Right ventricle myocardium superior (tissue), 1 donor: Measurements from ENCODE around the gene PRXL2C. TPM values are rescaled to one million over a fixed set of nuclear protein-coding genes. Genes with fewer than 3 reads are reported as not detected.
"Not testable (repeated sequence)": the region's sequence is repeated elsewhere in the genome, so short reads cannot be mapped to it uniquely, and the experiment has no call there.

ENCODE experiments used
- ATAC-seq: fragments of 200-7000 bp; cut with Tn5 transposase; one replicate; pipeline ENCODE4 v1.9.1; 2020; ENCODE audit warnings: mild to moderate bottlenecking; ENCODE audit not compliant: poor library complexity
- DNase-seq: peaks from one replicate; pipeline ENCODE4 v3.0.0-alpha.2; 2020
- intact Hi-C: fragments of 100-400 bp; cut with DNase I; formaldehyde crosslinking; loops from one replicate; pipeline ENCODE4 v1.11.2; 2022
- total RNA-seq: library from RNA; stranded (reverse); fragmentation: NEBNext Ultra II Directional; extraction: Animal tissue kit (Norgen Biotek cat#: 25700); gene quantifications from one replicate; pipeline ENCODE4 v1.2.1, GENCODE V29; 2021
- donor health status: DM: no; HTN: yes; CAD: no; lungs with severe emphysema.

Gene PRXL2C
- total RNA-seq, 1 donor from 2014 or later: 28.3 TPM

DNA sequence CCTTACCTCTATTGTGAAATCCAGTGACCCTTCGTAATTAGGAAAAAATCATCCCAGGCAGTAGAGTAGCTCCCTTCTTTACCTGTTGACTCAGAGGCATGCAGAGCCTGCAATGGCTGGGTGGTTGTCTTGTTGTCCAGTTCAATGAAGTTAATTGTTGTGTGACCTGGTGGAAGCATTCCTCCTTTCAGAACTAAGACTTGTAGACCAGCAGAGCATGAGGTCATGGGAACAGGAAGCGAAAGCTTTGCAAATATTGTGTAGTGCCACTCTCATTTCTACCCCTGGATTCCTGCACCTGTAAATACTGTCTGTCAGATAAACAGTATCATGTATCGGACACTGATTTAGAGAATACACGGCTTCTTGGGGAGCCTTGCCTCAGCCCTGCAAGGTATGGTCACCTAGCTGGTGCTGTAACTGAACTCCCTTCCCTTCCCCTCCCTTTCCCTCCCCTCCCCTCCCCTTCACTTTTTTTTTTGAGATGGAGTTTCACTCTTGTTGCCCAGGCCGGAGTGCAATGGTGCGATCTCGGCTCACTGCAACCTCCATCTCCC, 5.7 kb upstream of the PRXL2C start:
- DNase-seq: no peak
- ATAC-seq: no peak
- intact Hi-C loops: loop anchor here (10.0 kb wide), 1 partner anchor 426 kb away; no protein-coding TSS in a partner anchor

DNA sequence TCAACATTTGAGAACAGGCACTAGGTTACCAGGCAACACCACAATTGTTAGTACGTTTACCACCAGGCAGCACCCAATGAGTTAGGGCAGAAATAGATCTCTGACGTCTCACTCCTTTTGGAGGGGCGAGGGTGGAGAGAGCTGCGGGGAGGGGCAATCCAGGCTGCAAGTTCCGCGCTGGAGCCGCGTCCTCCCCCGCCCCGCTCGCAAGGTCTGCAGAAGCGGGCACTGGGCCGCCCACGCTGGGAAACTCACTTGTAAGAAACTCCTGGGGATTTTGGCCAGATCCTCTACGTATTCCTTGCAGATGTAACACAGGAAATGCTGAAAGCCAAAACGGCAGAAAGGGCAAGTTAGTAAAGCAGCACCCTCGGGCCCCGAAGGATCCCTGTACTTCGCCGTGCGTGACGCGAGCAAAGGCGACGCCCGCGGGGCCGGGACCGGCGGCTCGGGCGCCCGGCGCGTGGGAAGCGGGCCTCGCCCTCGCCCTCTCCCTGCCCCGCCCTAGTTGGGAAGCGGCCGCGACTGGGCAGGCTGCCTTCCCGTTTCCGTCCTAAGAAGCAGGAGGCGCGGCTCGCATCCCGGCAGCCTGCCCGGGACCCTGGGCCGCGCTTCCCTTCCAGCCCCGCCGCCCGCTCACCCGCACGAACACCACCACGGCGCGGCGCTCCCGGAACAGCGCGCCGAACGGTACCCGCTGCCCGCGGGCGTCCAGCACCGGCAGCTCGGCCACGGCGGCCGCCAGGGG, 493 bp downstream of the PRXL2C start:
- peak; percentile 93 for DNase-seq
- intact Hi-C loops: loop anchor here (10.0 kb wide), 1 partner anchor 200 kb away; the partner anchor contains the start of gene HABP4

DNA sequence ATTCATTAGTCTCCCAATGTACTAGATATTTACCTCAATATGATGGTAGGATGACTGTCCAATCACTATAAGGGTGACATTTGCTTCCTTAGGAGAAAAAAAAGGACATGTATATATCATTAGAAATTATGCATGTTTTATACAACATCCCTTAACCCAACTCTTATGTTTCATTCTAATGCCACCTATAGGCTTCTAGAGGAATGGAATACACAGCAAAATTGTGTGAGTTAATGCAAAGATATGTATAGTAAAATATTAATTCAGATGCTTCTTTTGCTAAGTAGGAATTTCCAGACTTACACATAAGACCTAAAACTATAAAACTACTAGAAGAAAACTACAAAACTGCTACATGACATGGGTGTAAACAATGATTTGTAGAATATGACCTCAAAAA, 3.5 kb downstream of the PRXL2C start:
- intact Hi-C loops: loop anchor here (10.0 kb wide), 1 partner anchor 197 kb away; the partner anchor contains the start of gene HABP4
- DNase-seq: no peak
- no peak for ATAC-seq

More for the DNA sequence above, 493 bp downstream of the PRXL2C start:
- ATAC-seq: peak; percentile 92

DNA sequence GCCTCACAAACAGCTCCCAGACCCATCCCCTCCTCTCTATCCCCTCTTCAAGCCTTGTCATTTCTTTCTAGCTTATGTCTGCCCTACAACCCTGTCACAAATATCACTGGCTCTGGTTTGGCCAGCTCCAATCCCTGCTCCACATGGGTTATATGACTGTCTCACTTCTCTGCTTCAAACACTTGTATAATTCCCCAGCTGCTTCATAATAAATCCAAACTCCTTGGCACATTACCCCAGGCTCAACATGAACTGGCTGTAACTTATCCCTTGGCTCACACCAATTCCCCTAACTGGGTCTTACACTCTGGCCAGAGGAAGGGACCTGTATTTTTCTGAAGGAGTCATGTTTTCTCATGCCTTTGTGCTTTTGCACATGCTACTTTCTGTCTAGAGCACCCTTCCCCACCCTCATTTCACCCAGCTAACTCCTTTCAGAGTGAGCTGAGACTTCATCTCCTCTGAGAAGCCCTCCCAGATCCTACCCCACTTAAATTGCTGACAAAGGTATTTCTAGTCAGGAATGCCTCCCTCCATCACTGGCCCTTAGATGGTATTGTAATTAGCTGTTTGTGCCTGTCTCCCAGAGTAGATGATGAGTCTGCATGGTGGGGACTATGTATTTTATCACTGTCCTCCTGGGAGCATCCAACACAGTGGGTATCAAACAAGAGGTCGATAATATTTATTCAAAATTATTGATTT, 5.3 kb downstream of the PRXL2C start:
- DNase-seq (no peak), ATAC-seq (no peak)
- intact Hi-C loops: loop anchor here (10.0 kb wide), 1 partner anchor 195 kb away; the partner anchor contains the start of gene HABP4

DNA sequence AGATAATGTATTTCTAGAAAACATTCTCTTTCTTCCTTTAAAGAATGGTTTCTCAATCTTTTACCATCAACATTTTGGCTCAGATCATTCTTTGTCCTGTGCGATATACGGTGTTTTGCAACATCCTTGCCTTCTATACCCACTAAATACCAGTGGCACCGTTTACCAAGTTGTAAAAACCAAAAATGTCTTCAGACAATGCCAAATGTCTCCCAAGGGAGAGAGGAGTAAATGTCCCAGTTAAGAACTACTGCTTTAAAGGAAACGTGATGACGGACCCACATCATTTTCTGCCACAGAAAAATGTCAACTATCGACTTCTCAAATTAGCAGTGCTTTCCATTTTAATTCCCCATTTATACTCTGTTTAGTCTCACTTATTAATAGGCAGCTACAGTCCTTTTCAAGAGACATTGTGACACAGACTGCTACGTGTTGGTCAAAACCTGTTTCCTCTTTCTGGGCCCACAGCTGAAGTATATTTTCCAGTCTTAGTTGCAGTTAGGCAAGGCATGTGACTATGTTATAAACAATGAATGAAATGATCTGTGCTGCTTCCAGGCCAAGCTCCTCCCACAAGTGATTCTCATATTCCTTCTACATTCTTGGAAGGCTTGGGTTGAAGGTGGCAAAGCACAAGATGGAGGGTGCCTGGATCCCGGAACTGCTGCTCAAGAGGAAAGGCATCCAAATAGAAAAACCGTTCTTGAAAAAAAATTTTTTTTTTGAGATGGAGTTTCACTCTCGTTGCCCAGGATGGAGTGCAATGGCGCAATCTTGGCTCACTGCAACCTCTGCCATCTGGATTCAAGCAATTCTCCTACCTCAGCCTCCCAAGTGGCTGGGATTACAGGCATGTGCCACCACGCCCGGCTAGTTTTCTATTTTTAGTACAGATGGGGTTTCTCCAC, 8.8 kb downstream of the PRXL2C start:
- intact Hi-C loops: no loop called here
- DNase-seq: peak; percentile 39
- peak; percentile 36 for ATAC-seq

DNA sequence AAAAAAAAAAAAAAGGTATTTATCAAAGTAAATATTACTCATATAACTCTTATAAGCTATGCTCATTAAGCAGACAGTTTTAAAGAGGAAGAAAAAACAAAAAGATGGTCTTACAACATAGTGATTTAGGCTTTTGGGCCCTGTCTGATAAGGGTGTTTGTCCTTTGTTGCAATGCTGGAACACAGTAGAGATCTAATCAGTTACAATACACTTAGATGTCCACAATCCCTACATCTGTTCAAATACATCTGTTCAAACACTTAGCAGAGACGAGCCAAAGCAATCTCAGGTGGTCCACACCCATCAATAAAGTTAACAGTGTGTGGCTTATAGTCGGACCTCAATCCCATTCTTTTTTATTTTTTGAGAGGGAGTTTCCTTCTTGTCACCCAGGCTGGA, 11.0 kb downstream of the PRXL2C start:
- DNase-seq (no peak), ATAC-seq (no peak)
- intact Hi-C loops: no loop called here

DNA sequence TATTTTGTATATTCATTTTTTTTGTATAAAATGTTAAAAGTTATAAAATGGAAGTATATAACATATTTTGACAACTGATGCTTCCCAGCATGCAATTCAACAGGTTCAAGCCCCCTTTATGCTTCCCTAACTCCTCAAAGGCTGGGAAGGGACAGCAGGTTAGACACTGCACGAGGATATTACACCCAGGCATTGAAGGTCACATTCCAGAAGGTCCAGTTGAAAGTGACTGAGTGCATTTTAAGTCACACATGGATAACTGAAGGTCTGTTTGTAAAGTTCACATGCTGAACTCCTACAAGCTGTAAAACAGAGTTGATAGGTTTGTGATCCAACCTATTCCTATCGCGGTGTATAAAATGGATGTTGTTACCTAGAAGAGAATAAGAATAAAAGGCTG, 13.6 kb downstream of the PRXL2C start:
- ATAC-seq: peak; percentile 75
- DNase-seq: no peak
- intact Hi-C loops: no loop called here

DNA sequence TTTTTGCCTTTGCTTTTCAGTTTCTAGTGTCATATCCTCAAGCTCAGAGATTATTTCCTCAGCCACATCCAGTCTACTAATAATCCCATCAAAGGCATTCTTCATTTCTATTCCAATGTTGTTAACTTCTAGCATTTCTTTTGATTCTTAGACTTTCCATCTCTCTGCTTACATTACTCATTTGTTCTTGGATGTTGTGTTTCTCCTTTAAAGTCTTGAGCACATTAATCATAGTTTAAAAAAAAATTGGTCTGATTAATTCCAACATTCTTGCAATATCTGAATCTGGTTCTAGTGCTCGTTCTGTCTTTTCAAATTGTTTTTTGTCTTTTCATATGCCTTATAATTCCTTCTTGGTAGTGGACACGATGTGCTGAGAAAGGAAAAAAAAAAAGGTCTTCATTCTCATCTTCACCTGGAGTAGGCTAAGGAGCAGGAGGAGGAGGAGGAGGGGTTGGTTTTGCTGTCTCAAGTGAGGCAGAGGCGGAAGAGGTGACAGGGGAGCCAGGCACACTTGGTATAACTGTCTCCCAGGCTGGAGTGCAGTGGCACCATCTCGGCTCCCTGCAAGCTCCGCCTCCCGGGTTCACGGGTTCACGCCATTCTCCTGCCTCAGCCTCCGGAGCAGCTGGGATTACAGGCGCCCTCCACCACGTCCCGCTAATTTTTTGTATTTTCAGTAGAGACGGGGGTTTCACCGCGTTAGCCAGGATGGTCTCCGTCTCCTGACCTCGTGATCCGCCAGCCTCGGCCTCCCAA, 16.3 kb downstream of the PRXL2C start:
- no peak for ATAC-seq
- DNase-seq: no peak
- intact Hi-C loops: no loop called here

DNA sequence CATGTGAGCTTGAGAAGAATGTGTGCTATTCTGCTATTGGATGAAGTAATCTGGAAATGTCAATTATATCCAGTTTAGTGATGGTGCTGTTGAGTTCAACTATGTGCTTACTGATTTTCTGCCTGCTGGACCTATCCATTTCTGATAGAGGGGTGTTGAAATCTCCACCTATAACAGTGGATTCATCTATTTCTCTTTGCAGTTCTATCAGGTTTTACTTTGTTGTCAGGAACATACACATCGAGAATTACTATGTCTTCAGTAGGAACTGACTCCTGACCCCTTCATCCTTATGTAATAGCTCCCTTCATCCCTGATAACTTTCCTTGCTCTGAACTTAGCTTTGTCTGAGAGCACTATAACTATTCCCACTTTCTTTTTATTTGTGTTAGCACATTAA, 18.7 kb downstream of the PRXL2C start:
- ATAC-seq (no peak), DNase-seq (no peak)
- intact Hi-C loops: no loop called here

DNA sequence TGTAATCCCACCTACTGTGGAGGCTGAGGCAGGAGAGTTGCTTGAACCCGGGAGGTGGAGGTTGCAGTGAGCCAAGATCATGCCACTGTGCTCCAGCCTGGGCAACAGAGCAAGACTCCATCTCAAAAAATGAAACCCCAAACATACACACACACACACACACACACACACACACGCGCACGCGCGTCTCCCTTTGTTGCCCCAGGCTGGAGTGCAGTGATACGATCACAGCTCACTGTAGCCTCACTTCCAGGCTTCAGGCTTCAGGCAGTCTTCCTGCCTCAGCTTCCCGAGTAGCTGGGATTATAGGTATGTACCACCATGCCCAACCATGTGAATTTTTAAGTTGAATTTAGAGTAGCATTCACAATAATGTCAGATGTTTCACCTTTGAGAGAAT, 21.5 kb downstream of the PRXL2C start:
- DNase-seq, ATAC-seq, intact Hi-C loops: not testable (repeated sequence)

DNA sequence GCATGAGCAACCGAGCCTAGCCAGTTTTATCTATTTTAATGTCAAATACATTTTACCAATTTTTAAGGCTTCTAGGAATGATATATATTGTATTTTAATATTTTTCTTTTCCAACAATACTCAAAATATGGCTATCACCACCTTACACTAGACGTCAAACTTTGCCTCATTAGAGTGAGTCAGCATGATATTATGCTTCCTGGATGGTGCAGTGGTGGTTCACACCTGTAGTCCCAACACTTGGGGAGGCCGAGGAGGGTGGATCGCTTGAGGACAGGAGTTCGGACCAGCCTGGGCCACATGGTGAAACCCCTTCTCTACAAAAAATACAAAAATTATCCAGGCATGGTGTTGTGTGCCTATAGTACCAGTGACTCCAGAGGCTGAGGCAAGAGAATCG, 28.2 kb downstream of the PRXL2C start:
- ATAC-seq: no peak
- intact Hi-C loops: no loop called here
- no peak for DNase-seq

DNA sequence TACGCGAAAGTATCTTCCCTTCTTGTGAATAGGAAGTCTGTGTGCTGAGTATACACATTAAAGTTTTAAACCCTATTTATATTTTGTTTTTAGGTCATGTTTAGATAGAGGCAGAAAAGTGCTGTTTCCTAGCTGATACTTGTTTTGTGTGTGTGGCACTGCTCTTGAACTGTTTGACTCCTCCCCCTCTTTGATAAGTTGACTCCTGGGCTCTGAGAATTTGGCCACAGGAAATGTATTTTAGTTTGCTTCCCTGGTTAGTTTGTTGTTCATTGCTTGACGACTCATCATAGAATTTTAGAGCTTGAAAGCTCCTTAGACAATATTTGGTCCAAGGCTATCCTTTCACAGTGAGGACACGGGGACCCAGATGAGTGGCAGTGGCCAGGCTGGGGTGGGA, 33.5 kb downstream of the PRXL2C start:
- DNase-seq: no peak
- intact Hi-C loops: no loop called here
- ATAC-seq: no peak

DNA sequence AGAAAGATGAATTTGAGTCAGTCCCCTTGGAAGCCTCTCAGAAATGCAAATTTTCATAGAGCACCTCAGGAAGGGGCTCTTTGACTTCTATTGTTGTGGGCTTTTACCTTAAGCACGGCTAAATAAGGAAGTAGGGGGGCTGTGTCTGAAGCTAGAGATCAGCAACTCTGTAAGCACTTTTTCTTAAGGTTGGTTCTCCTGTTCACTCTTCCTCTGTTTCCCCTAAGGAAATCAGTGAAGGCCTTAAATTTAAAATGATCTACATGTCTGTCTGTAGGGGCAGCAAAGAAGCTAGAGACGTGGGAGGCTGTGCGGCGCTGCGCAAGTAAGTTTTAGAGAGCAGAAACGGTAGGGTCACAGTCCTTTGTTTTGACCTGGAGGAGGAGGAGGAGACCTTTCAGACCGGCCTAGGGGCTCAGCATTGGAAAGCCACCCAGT, 34.3 kb downstream of the PRXL2C start:
- intact Hi-C loops: no loop called here
- ATAC-seq: no peak

DNA sequence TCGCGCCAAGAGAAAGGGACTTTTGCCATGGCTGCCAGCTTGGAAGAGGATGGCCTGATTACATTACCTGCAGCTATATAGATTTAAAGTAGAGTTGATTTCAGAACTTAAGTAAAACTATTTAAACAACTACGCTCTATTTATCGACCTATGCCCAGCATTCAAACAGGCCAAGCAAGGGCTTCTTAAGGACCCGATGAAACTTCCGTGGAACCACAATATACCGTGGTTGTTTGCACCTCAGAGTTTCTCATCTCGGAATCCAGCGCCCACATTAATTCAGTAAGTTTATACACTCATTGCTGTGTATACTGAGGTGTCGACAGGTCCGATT, 35.0 kb downstream of the PRXL2C start:
- no peak for ATAC-seq
- intact Hi-C loops: no loop called here
- DNase-seq: no peak

More for the DNA sequence above, 34.3 kb downstream of the PRXL2C start:
- DNase-seq: no peak

DNA sequence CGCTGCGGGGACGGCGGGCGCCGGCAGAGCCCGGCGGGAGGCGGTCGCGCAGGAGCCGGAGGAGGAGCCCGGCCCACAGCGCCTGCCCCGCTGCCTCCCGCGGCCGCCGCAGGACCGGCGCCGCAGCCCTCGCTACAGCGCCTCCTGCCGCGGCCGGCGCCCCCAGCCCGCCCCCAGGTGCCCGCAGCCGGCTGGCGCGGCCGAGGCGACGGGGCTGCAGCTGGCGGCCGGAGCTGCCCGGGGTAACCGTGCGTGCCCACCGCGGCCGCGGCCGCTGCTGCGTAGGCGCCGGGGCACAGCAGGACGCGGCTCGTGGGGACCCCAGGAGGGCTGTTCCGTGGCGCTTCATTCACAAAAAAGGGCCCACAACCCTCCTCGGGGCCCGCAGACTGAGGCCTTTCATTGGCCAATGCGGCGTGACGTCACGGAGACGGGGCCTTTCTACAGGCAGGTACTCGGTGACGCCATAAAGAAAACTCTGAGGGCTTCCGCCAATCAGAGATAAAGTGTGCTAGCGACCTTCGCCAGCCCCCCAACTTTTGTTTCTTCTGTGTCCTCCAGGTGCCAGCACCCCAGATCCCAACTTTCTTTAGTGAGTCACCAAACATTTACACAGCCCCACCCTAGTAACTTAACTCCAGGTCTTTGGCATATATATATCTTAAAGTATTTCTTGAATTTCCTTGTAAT, 35.5 kb downstream of the PRXL2C start, which contains the start of gene CDC14B:
CDC14B (minus strand) TSS at position 353 of the 690 bp plus-strand sequence. CDS start 465 bp downstream, outside the sequence.
- intact Hi-C loops: loop anchor here (10.0 kb wide), 1 partner anchor 55 kb away; no protein-coding TSS in a partner anchor
- ATAC-seq (peak; percentile 79), DNase-seq (peak; percentile 94)

DNA sequence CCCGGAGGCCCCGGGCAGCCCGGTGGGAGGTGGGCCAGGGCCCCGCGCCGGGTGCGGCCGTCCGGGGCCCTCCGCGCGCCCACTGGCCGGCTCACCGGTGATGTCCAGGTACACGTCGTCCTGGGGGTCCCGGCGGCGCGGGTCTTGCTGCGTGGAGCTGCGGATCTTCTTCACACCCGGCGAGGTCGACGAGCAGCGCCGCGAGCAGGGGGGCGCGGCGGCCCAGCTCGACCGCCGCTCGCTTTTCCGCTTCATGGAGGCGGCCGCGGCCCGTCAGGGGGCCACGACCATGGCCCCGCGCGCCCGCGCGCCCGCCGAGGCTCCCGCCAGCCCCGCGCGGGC, 36.0 kb downstream of the PRXL2C start:
- intact Hi-C loops: loop anchor here (10.0 kb wide), 1 partner anchor 54 kb away; no protein-coding TSS in a partner anchor
- DNase-seq: no peak
- ATAC-seq: no peak
